ENCODE measurements around the gene AP2A1.

AP2A1 gene

GRCh38 chr19:49741210-49741844 is 25.5 kb upstream of the AP2A1 start:
- Histone ChIP-seq H3K27me3 (ENCODE audit: insufficient read depth, low read depth) (no peaks in the 10 kb centered on the region; the same call in 1 of the 2 replicates), H3K4me2 (no peak overlapping the region), H4K20me1 (ENCODE audit: insufficient read depth) (no peaks in the 10 kb centered on the region), H2AFZ (ENCODE audit: low read depth) (no peak overlapping the region), H3K4me1 (ENCODE audit: low read depth, poor library complexity, severe bottlenecking) (no peaks in the 10 kb centered on the region), H3K9ac (no peak overlapping the region), H3K4me3 (IDR thresholded peaks at IDR 0.05; ENCODE audit: insufficient read depth, low read depth, low read length) (no peak overlapping the region), H3K79me2 (ENCODE audit: insufficient read depth, low read depth) (no peaks in the 10 kb centered on the region), H3K36me3 (ENCODE audit: insufficient read depth) (no peaks in the 10 kb centered on the region), H3K27ac (no peak overlapping the region)
- no peak for TF ChIP-seq CTCF (conservative IDR thresholded peaks at IDR 0.05; ENCODE audit: low read depth, low read length)

GRCh38 chr19:49744946-49745381 is 21.8 kb upstream of the AP2A1 start:
- Histone ChIP-seq H3K27me3 (ENCODE audit: insufficient read depth, low read depth) (peaks cover 3% of the 10 kb centered on the region; the same call in 1 of the 2 replicates), H3K4me3 (IDR thresholded peaks at IDR 0.05; ENCODE audit: insufficient read depth, low read depth, low read length) (no peak overlapping the region), H3K27ac (no peak overlapping the region), H4K20me1 (ENCODE audit: insufficient read depth) (no peaks in the 10 kb centered on the region), H2AFZ (ENCODE audit: low read depth) (no peak overlapping the region), H3K4me1 (ENCODE audit: low read depth, poor library complexity, severe bottlenecking) (no peaks in the 10 kb centered on the region), H3K4me2 (no peak overlapping the region), H3K79me2 (ENCODE audit: insufficient read depth, low read depth) (no peaks in the 10 kb centered on the region), H3K9ac (no peak overlapping the region), H3K36me3 (ENCODE audit: insufficient read depth) (no peaks in the 10 kb centered on the region)
- no peak for TF ChIP-seq CTCF (conservative IDR thresholded peaks at IDR 0.05; ENCODE audit: low read depth, low read length)

- peaks cover 3% of the 10 kb centered on the region; the same call in 1 of the 2 replicates for H3K27me3 ChIP-seq (ENCODE audit: insufficient read depth, low read depth)
- no peak overlapping the region for H3K27ac ChIP-seq
- no peaks in the 10 kb centered on the region for H4K20me1 ChIP-seq (ENCODE audit: insufficient read depth)
- no peak overlapping the region for H3K9ac ChIP-seq
- no peaks in the 10 kb centered on the region for H3K4me1 ChIP-seq (ENCODE audit: low read depth, poor library complexity, severe bottlenecking)
- peak overlapping the region; percentile 37; the same call in 1 of the 2 replicates for H3K4me2 ChIP-seq
- H3K36me3 ChIP-seq (ENCODE audit: insufficient read depth), result no peaks in the 10 kb centered on the region
- no peaks in the 10 kb centered on the region for H3K79me2 ChIP-seq (ENCODE audit: insufficient read depth, low read depth)
- no peak overlapping the region for H3K4me3 ChIP-seq (IDR thresholded peaks at IDR 0.05; ENCODE audit: insufficient read depth, low read depth, low read length)
- no peak for TF ChIP-seq CTCF (conservative IDR thresholded peaks at IDR 0.05; ENCODE audit: low read depth, low read length)
- peak overlapping the region; percentile 72; the same call in 1 of the 2 replicates for H2AFZ ChIP-seq (ENCODE audit: low read depth)
Observed at GRCh38 chr19:49746206-49746958, 20.4 kb upstream of the AP2A1 start.

GRCh38 chr19:49749055-49749716 is 17.6 kb upstream of the AP2A1 start:
- H3K9ac ChIP-seq, result no peak overlapping the region
- H3K36me3 ChIP-seq (ENCODE audit: insufficient read depth), result no peaks in the 10 kb centered on the region
- TF ChIP-seq CTCF (conservative IDR thresholded peaks at IDR 0.05; ENCODE audit: low read depth, low read length), result no peak
- H3K79me2 ChIP-seq (ENCODE audit: insufficient read depth, low read depth), result no peaks in the 10 kb centered on the region
- H3K4me2 ChIP-seq, result no peak overlapping the region
- no peak overlapping the region for H2AFZ ChIP-seq (ENCODE audit: low read depth)
- H3K27ac ChIP-seq, result no peak overlapping the region
- H3K4me1 ChIP-seq (ENCODE audit: low read depth, poor library complexity, severe bottlenecking), result no peaks in the 10 kb centered on the region
- H4K20me1 ChIP-seq (ENCODE audit: insufficient read depth), result no peaks in the 10 kb centered on the region
- peaks cover 3% of the 10 kb centered on the region; the same call in 1 of the 2 replicates for H3K27me3 ChIP-seq (ENCODE audit: insufficient read depth, low read depth)
- no peak overlapping the region for H3K4me3 ChIP-seq (IDR thresholded peaks at IDR 0.05; ENCODE audit: insufficient read depth, low read depth, low read length)

Measured in KMS-11 (cell line).